LNCaP clone FGC (cell line): ENCODE results near the gene PTPRR.

Experiments
- DNase-seq: peaks from one replicate; pipeline ENCODE4 v3.0.0-alpha.2; 2011; ENCODE audit warnings: low read depth
- H3K4me3 ChIP-seq: 2 replicates; pipeline ENCODE4 v1.5.1; 2011; ENCODE audit warnings: mild to moderate bottlenecking, low read depth, low read length, control low read depth
- CTCF ChIP-seq: IDR thresholded peaks from 2 replicates; pipeline ENCODE4 v1.5.1; 2012; ENCODE audit warnings: mild to moderate bottlenecking; ENCODE audit not compliant: control insufficient read depth, insufficient read depth; ENCODE audit errors: extremely low read depth

The PTPRR gene, protein sequence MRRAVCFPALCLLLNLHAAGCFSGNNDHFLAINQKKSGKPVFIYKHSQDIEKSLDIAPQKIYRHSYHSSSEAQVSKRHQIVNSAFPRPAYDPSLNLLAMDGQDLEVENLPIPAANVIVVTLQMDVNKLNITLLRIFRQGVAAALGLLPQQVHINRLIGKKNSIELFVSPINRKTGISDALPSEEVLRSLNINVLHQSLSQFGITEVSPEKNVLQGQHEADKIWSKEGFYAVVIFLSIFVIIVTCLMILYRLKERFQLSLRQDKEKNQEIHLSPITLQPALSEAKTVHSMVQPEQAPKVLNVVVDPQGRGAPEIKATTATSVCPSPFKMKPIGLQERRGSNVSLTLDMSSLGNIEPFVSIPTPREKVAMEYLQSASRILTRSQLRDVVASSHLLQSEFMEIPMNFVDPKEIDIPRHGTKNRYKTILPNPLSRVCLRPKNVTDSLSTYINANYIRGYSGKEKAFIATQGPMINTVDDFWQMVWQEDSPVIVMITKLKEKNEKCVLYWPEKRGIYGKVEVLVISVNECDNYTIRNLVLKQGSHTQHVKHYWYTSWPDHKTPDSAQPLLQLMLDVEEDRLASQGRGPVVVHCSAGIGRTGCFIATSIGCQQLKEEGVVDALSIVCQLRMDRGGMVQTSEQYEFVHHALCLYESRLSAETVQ

DNA sequence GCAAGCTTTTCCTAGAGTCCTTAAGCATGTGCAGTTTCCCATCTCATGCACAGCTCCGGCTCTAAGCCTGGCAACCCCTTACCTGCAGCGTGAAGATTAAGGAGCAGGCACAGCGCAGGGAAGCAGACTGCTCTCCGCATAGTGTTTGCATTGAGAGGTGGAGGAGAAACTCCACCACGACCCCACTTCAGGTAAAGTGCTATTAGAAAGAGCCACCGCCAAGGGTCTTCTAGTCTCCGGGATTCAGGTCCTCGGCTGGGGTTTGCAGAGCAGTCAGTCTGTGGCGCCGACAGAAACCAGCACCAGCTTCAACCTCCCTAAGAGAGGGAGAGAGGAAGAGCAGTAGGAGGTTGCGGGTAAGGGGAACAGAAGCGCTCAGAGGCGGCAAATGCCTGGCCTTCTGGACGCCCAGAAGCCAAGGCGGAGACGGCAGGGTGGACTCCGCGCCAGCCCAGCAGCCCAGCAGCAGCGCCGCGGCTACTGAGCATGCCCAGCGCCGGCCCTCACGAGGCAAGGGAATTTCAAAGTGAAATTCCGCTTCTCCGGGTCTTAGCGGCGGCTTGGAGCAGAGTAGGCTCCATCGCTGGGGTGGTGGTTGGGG, at the start of gene PTPRR:
PTPRR (minus strand) TSS at position 488 of the 601 bp plus-strand sequence; CDS start at position 140, 348 bp downstream.
- H3K4me3 ChIP-seq: no peak within 1 kb of the TSS
- TF ChIP-seq CTCF: no peak
- no peak for DNase-seq

GRCh38 chr12:70966996-70967790, 46.7 kb upstream of the PTPRR start:
- DNase-seq: no peak
- no peak for TF ChIP-seq CTCF
- H3K4me3 ChIP-seq: no peak overlapping the region

DNA sequence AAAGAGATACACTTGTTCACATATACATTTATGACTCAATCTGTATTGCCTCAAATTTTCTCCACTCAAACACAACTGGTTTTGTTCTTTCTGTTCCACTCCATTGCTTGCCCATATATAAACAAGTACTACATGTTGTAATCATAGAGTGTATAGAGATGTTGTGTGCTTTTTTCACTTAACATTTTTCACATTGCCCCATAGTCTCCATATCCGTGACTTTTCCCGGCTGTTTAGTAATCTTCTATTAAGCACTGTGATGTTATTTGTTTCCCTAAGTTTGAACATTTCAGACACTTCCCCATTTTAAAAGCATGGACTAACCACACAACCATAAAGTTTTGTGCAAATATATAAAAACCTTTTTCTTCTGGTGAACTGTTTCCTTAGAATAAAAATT, 45.5 kb upstream of the PTPRR start:
- TF ChIP-seq CTCF: no peak
- H3K4me3 ChIP-seq: no peak overlapping the region
- no peak for DNase-seq

- no peak overlapping the region for H3K4me3 ChIP-seq
- TF ChIP-seq CTCF: no peak
- no peak for DNase-seq
Observed at GRCh38 chr12:70964867-70965510, 44.5 kb upstream of the PTPRR start.

GRCh38 chr12:70963081-70963660, 42.6 kb upstream of the PTPRR start:
- no peak for DNase-seq
- TF ChIP-seq CTCF: no peak
- no peak overlapping the region for H3K4me3 ChIP-seq
